Subcutaneous adipose tissue (tissue), 4 donors: ENCODE data around the gene OR6M1. TPM values are rescaled to one million over a fixed set of nuclear protein-coding genes. Genes with fewer than 3 reads are reported as not detected.

Source experiments
- small RNA-seq: library from RNA; depleted of rRNA; stranded (forward); fragments of <200 nt; gene quantifications from one replicate; pipeline ENCODE3, GENCODE V24; 2016
- total RNA-seq, 4 donors: library from RNA; depleted of rRNA; stranded (reverse); fragments of >200 nt; gene quantifications; one replicate each; pipeline ENCODE4 v1.1.0, GENCODE V29; 2016
- TF ChIP-seq, protein P1 (sequence below): fragments of 450-650 bp; IDR thresholded peaks from one replicate; pipeline ENCODE4 v1.5.1; 2016; ENCODE audit warnings: low read depth, mild to moderate bottlenecking, control low read depth, antibody characterized with exemption, moderate library complexity

OR6M1 gene
- total RNA-seq, 4 donors from 2014 or later, result not detected

DNA sequence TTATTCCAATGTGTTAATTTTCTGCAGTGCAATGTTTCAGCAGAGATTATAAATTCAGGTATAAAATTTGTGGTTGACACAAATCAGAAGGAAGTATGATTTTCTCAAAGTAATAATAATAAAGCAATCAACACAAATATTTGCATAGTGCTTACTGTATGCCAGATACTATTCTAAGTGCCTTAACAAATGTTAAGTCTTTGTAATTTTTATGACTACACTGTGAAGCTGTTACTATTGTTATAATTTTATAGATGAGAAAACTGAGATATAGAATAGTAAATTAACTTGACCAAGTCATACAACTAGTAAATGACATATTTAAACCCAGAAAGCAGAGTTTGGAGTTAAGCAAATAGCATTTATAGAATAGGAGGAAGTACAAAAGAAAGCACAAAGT, 35.4 kb downstream of the OR6M1 start:
- TF ChIP-seq, protein P1, sequence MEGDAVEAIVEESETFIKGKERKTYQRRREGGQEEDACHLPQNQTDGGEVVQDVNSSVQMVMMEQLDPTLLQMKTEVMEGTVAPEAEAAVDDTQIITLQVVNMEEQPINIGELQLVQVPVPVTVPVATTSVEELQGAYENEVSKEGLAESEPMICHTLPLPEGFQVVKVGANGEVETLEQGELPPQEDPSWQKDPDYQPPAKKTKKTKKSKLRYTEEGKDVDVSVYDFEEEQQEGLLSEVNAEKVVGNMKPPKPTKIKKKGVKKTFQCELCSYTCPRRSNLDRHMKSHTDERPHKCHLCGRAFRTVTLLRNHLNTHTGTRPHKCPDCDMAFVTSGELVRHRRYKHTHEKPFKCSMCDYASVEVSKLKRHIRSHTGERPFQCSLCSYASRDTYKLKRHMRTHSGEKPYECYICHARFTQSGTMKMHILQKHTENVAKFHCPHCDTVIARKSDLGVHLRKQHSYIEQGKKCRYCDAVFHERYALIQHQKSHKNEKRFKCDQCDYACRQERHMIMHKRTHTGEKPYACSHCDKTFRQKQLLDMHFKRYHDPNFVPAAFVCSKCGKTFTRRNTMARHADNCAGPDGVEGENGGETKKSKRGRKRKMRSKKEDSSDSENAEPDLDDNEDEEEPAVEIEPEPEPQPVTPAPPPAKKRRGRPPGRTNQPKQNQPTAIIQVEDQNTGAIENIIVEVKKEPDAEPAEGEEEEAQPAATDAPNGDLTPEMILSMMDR, result no peak

DNA sequence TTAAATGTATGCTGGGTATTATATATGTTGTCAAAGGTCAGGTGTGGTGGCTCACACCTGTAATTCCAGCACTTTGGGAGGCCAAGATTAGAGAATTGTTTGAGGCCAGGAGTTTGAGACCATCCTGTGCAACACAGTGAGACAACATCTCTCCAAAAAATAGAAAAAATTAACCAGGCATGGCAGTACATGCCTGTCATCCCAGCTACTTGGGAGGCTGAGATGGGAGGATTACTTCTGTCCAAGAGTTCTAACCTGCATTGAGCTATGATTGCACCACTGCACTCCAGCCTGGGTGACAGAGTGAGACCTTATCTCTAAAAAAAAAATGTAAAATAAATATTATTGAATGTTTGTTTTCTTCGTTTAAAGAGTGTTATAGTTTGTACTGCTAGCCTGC, 40.5 kb downstream of the OR6M1 start:
- TF ChIP-seq, protein P1, result no peak

- TF ChIP-seq, protein P1, result no peak
Observed at GRCh38 chr11:123762422-123762821, 43.7 kb downstream of the OR6M1 start.

DNA sequence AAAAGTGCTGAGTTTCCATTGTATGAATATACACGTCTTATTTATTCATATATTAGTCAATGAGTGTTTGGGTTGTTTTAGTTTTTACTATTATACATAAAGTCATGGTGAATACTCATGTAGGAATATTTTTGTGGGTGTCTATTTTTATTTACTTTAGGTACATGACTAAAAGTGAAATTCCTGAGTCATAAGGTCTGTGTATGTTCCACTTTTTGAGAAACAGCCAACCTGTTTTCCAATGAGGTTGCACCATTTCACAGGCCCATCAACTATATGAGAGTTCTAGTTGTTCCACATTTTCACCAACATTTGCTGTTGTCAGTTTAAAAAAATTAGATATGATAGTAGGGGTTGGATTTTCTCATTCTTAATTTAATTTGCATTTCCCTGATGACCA, 45.3 kb downstream of the OR6M1 start:
- TF ChIP-seq, protein P1, result no peak

DNA sequence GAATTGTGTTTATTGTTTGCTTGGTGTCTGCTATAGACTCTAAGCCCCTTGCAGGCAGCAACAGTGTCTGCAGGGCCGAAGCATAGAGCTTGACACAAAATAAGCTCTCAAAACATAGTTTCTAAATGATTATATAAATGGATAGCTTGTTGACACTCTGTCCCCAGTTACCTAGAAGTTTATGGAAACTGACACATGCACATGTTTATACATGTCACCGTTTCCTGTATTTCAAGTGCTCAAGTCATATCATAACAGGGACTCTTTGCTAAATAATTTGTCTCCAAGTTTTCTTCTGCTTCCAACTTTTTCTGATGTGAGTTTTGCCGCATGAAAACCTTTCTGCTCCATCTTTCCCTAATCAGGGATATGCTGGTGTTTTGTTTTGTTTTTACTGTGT, 48.2 kb downstream of the OR6M1 start:
- TF ChIP-seq, protein P1, result no peak

DNA sequence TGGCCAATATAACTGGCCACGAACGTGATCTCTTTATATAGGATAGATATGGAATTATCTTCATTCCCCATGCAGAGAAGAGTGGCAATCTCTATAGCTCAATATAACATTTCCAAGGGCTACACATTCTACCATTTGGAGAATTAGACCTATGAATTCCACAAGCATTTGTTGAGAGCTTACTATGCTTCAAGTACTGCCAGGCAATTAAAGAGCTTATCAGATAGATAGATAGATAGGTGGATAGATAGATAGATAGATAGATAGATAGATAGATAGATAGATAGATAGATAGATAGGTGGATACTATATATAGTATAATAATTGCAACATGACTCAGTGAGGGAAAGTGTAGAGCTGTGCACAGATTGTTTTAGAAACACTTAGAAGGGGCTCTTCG, 50.3 kb downstream of the OR6M1 start:
- TF ChIP-seq, protein P1, result no peak

Small RNAs within 50 kb of the gene (small RNA-seq; reads per million reads assigned to genes)
- gene RNU1-21P, result not detected

Other genes starting within 250 kb of the OR6M1 start
- 1 to 10 TPM in 2 of 4 donors, under 1 TPM in 2; 0.17 to 1.5 (median 0.88) TPM for gene SCN3B, start 151.7 kb downstream of the OR6M1 start, total RNA-seq
- 1 to 10 TPM; 6.6 to 10.0 (median 8.1) TPM for gene ZNF202, start 64.7 kb downstream of the OR6M1 start, total RNA-seq
- gene OR6X1, start 51.8 kb downstream of the OR6M1 start, total RNA-seq, result not detected
- not detected for gene TMEM225, start 79.3 kb upstream of the OR6M1 start, total RNA-seq
- gene OR8D4, start 95.8 kb upstream of the OR6M1 start, total RNA-seq, result not detected
- gene OR4D5, start 133.3 kb upstream of the OR6M1 start, total RNA-seq, result not detected
- gene OR6T1, start 137.5 kb upstream of the OR6M1 start, total RNA-seq, result not detected
- not detected for gene OR10S1, start 171.4 kb upstream of the OR6M1 start, total RNA-seq
- gene OR10G6, start 188.8 kb upstream of the OR6M1 start, total RNA-seq, result not detected
- not detected for gene OR10G4, start 206.6 kb upstream of the OR6M1 start, total RNA-seq
- gene OR10G9, start 216.7 kb upstream of the OR6M1 start, total RNA-seq, result not detected
- gene OR10G8, start 220.4 kb upstream of the OR6M1 start, total RNA-seq, result not detected
- gene OR10G7, start 235.0 kb upstream of the OR6M1 start, total RNA-seq, result not detected